Aorta (tissue), 5 donors: ENCODE measurements around the gene KHDC4. TPM values are rescaled to one million over a fixed set of nuclear protein-coding genes. Genes with fewer than 3 reads are reported as not detected.
"Not testable (repeated sequence)": the region's sequence is repeated elsewhere in the genome, so short reads cannot be mapped to it uniquely, and the experiment has no call there.

Experiments
- ATAC-seq: fragments of 200-7000 bp; cut with Tn5 transposase; one replicate; pipeline ENCODE4 v1.9.1; 2022; ENCODE audit warnings: moderate library complexity; ENCODE audit not compliant: low FRiP score
- DNase-seq, 2 donors: peaks; one replicate each; pipeline ENCODE4 v3.0.0-alpha.2; 2020
- H3K27ac ChIP-seq, 2 donors: one replicate each; pipeline ENCODE4 v1.5.1; 2013; ENCODE audit warnings: low read length in 2 of 2, mild to moderate bottlenecking in 2 of 2, moderate library complexity in 2 of 2, control low read depth in 1 of 2, inconsistent platforms in 1 of 2, low read depth in 1 of 2
- H3K27me3 ChIP-seq, 2 donors: one replicate each; pipeline ENCODE4 v1.6.1; 2013; ENCODE audit warnings: control low read depth in 1 of 2, low read length in 1 of 2, mild to moderate bottlenecking in 1 of 2, moderate library complexity in 1 of 2; ENCODE audit not compliant: insufficient read depth in 2 of 2, control insufficient read depth in 1 of 2
- H3K36me3 ChIP-seq, 2 donors: one replicate each; pipeline ENCODE4 v1.6.1; 2013; ENCODE audit warnings: control low read depth in 1 of 2, low read length in 1 of 2, mild to moderate bottlenecking in 1 of 2; ENCODE audit not compliant: insufficient read depth in 2 of 2, control insufficient read depth in 1 of 2
- H3K4me1 ChIP-seq, 2 donors: one replicate each; pipeline ENCODE4 v1.6.1; 2013; ENCODE audit warnings: low read length in 2 of 2, control low read depth in 1 of 2, mild to moderate bottlenecking in 1 of 2, moderate library complexity in 1 of 2; ENCODE audit not compliant: insufficient read depth in 2 of 2, control insufficient read depth in 1 of 2
- H3K4me3 ChIP-seq, 2 donors: one replicate each; pipeline ENCODE4 v1.5.1; 2013; ENCODE audit warnings: low read length in 2 of 2, control low read depth in 1 of 2, mild to moderate bottlenecking in 1 of 2
- H3K9me3 ChIP-seq: one replicate; pipeline ENCODE4 v1.6.1; 2013; ENCODE audit warnings: mild to moderate bottlenecking, low read length; ENCODE audit not compliant: control insufficient read depth
- WGBS, 2 donors: extraction: QIAGEN DNeasy Blood & Tissue Kit; methylation state at CpG; one replicate each; pipeline ENCODE4 v1.1.7; 2013; 5-methylcytosine and 5-hydroxymethylcytosine counted together
- intact Hi-C, 2 donors: fragments of 100-400 bp; cut with DNase I; formaldehyde crosslinking; loops; one replicate each; pipeline versions ENCODE4 v1.14.2 to v1.15.0; 2022
- polyA plus RNA-seq, 2 donors: library from polyadenylated mRNA; stranded (reverse); fragments of 200-250 nt; gene quantifications; one replicate each; pipeline ENCODE4 v1.2.3, GENCODE V29; 2013
- total RNA-seq, 2 donors: library from RNA; stranded (reverse); fragmentation: NEBNext Ultra II Directional; extraction: Animal tissue kit (Norgen Biotek cat#: 25700); gene quantifications; one replicate each; pipeline ENCODE4 v1.2.1, GENCODE V29; 2021
- donor health status: healthy with polysubstance abuse.
- donor health status: Bipolar disorder and iron deficiency.
- donor health status: DM: no; HTN: no; CAD: no.
- donor health status: DM: no; HTN: no; CAD: no.
- donor health status: DM: yes; HTN: yes; CAD: no.

KHDC4 gene
- total and polyA plus RNA-seq, 4 donors: 6.8 to 60.5 (median 48.2) TPM

- Histone ChIP-seq H3K9me3 (no peaks in the 10 kb centered on the region), H3K4me1 (peaks cover 0 to 2% of the 10 kb centered on the region in 2 donors), H3K4me3 (no peak overlapping the region), H3K27me3 (no peaks in the 10 kb centered on the region), H3K27ac (peak overlapping the region; percentile 61 to 82), H3K36me3 (no peaks in the 10 kb centered on the region)
- WGBS, 2 donors: 20 to 35% methylated on average over 4 of the region's 4 CpGs
- DNase-seq (no peak), ATAC-seq (peak; percentile 68)
- intact Hi-C loops: loop anchor here in 1 of 2 donors (5.0 kb wide), 1 partner anchor 37 kb away; the partner anchor contains the start of gene ARHGEF2
Observed at GRCh38 chr1:155940482-155940992, 6.3 kb upstream of the KHDC4 start.

GRCh38 chr1:155938220-155938627 is 4.0 kb upstream of the KHDC4 start:
- Histone ChIP-seq H3K36me3 (no peaks in the 10 kb centered on the region), H3K27me3 (no peaks in the 10 kb centered on the region), H3K27ac (peak overlapping the region in 1 of 2 donors; percentile 50), H3K4me3 (no peak overlapping the region), H3K4me1 (peaks cover 0 to 2% of the 10 kb centered on the region in 2 donors), H3K9me3 (no peaks in the 10 kb centered on the region)
- DNase-seq: no peak
- intact Hi-C loops: loop anchor here (1.0 to 5.0 kb wide), 3 partner anchors 51 to 129 kb away; no protein-coding TSS in a partner anchor
- ATAC-seq: peak; percentile 57
- 0% methylated on average over 1 of the region's 1 CpG for WGBS, 2 donors

- no peak for DNase-seq
- no peak for ATAC-seq
- H3K4me3 ChIP-seq: peak overlapping the region; percentile 32 to 68
- peaks cover 0 to 2% of the 10 kb centered on the region in 2 donors for H3K4me1 ChIP-seq
- intact Hi-C loops: loop anchor here in 1 of 2 donors (5.0 kb wide), 2 partner anchors 78 to 132 kb away; partner anchors contain the start of genes GON4L and SYT11
- no peaks in the 10 kb centered on the region for H3K9me3 ChIP-seq
- peak overlapping the region; percentile 30 to 73 for H3K27ac ChIP-seq
- H3K36me3 ChIP-seq: no peaks in the 10 kb centered on the region
- WGBS, 2 donors: 83 to 85% methylated on average over 24 of the region's 24 CpGs
- H3K27me3 ChIP-seq: no peaks in the 10 kb centered on the region
Observed at GRCh38 chr1:155934936-155935590, 850 bp upstream of the KHDC4 start.

- peak overlapping the region; percentile 67 to 90 for H3K4me3 ChIP-seq
- no peak for ATAC-seq
- no peaks in the 10 kb centered on the region for H3K9me3 ChIP-seq
- 4 to 8% methylated on average over 9 to 10 of the region's 10 CpGs for WGBS, 2 donors
- H3K4me1 ChIP-seq: peaks cover 0 to 2% of the 10 kb centered on the region in 2 donors
- intact Hi-C loops: loop anchor here in 1 of 2 donors (5.0 kb wide), 1 partner anchor 76 kb away; the partner anchor contains the start of genes GON4L and SYT11
- H3K36me3 ChIP-seq: no peaks in the 10 kb centered on the region
- H3K27ac ChIP-seq: peak overlapping the region; percentile 64
- no peak for DNase-seq
- H3K27me3 ChIP-seq: no peaks in the 10 kb centered on the region
Observed at GRCh38 chr1:155933591-155934096, 569 bp downstream of the KHDC4 start.

- no peak overlapping the region for H3K27ac ChIP-seq
- no peaks in the 10 kb centered on the region for H3K27me3 ChIP-seq
- intact Hi-C loops: loop anchor here in 1 of 2 donors (5.0 kb wide), 1 partner anchor 75 kb away; the partner anchor contains the start of genes GON4L and SYT11
- WGBS, 2 donors: 65 to 68% methylated on average over 5 of the region's 5 CpGs
- ATAC-seq: no peak
- H3K9me3 ChIP-seq: no peaks in the 10 kb centered on the region
- DNase-seq: no peak
- H3K36me3 ChIP-seq: peaks cover 0 to 1% of the 10 kb centered on the region in 2 donors
- no peak overlapping the region for H3K4me3 ChIP-seq
- no peaks in the 10 kb centered on the region for H3K4me1 ChIP-seq
Observed at GRCh38 chr1:155932487-155932886, 1.7 kb downstream of the KHDC4 start.

- no peak overlapping the region for H3K4me3 ChIP-seq
- 43 to 58% methylated on average over 1 of the region's 1 CpG for WGBS, 2 donors
- H3K4me1 ChIP-seq: no peaks in the 10 kb centered on the region
- H3K36me3 ChIP-seq: peaks cover 0 to 1% of the 10 kb centered on the region in 2 donors
- H3K27me3 ChIP-seq: no peaks in the 10 kb centered on the region
- DNase-seq: no peak
- no peaks in the 10 kb centered on the region for H3K9me3 ChIP-seq
- intact Hi-C loops: loop anchor here in 1 of 2 donors (5.0 kb wide), 1 partner anchor 75 kb away; the partner anchor contains the start of genes GON4L and SYT11
- no peak overlapping the region for H3K27ac ChIP-seq
- ATAC-seq: no peak
Observed at GRCh38 chr1:155932081-155932480, 2.1 kb downstream of the KHDC4 start.

GRCh38 chr1:155931332-155932038 is 2.7 kb downstream of the KHDC4 start:
- Histone ChIP-seq H3K36me3 (peaks cover 0 to 5% of the 10 kb centered on the region in 2 donors), H3K4me3 (no peak overlapping the region)
- DNase-seq: no peak

GRCh38 chr1:155930725-155931124 is 3.5 kb downstream of the KHDC4 start:
- not testable (repeated sequence) for H3K27me3 ChIP-seq, DNase-seq, H3K4me1 ChIP-seq, ATAC-seq, H3K9me3 ChIP-seq, H3K36me3 ChIP-seq
- 35 to 40% methylated on average over 10 of the region's 10 CpGs for WGBS, 2 donors
- intact Hi-C loops: loop anchor here in 1 of 2 donors (5.0 kb wide), 1 partner anchor 73 kb away; the partner anchor contains the start of genes GON4L and SYT11
- Histone ChIP-seq H3K27ac (peak overlapping the region in 1 of 2 donors; percentile 17), H3K4me3 (peak overlapping the region in 1 of 2 donors; percentile 18)

More at GRCh38 chr1:155931332-155932038, 2.7 kb downstream of the KHDC4 start:
- Histone ChIP-seq H3K27ac (peak overlapping the region in 1 of 2 donors; percentile 17), H3K9me3 (no peaks in the 10 kb centered on the region), H3K27me3 (no peaks in the 10 kb centered on the region), H3K4me1 (no peaks in the 10 kb centered on the region)
- intact Hi-C loops: loop anchor here in 1 of 2 donors (5.0 kb wide), 1 partner anchor 74 kb away; the partner anchor contains the start of genes GON4L and SYT11
- no peak for ATAC-seq
- WGBS, 2 donors: 51 to 55% methylated on average over 7 of the region's 7 CpGs
